Ureter (tissue), 1 donor: ENCODE data around the gene NUMB. TPM values are rescaled to one million over a fixed set of nuclear protein-coding genes. Genes with fewer than 3 reads are reported as not detected.

Source experiments
- DNase-seq: peaks from one replicate; pipeline ENCODE4 v3.0.0-alpha.2; 2020; ENCODE audit warnings: low spot score
- total RNA-seq: library from RNA; stranded (reverse); gene quantifications from one replicate; pipeline ENCODE4 v1.2.4, GENCODE V29; 2023
- donor health status: DM: yes; HTN: yes; CAD: no.

NUMB gene
- total RNA-seq = 83.7 TPM

DNA sequence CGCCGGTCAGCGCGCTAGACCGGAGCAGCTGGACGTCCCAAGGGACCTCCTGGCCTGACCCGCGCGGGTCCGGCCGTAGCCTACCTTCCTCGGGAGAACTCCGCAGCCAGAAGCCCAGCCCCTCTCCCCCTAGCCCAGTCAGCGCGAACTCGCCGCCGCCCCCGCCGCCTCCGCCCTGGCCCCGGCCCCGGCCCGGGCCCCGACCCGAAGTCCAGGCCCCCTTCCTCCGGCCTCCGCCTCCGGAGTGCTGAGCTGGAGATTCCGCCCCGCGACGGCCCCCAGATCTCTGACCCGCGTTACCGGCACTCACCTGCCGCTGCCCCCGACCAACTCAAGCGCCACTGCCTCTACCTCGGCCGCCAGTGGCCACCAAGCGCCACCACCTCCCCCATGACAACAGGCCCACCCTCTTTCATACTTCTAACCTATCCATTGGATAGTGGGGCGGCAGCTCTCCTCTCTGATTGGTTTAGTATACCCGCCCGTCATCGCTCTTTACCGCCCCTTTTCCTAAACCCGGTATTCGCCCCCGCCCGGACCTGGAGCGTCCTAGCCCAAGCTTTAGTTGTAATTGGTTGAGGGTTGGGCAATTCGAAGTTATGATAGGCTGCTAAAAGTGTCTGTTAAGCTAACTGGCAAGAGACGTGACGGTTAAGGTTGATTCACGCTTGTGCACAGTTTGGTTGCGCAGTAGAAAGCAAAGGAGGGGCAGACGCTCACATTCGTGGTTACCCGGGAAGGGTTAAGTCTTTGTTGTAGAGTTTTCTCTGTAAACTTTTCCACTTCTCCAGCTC, at the start of gene NUMB:
Gene NUMB (minus strand): TSS at position 364 of the 794 bp plus-strand sequence. CDS start 102,795 bp downstream, outside the sequence.
- DNase-seq = peak; percentile 99

DNA sequence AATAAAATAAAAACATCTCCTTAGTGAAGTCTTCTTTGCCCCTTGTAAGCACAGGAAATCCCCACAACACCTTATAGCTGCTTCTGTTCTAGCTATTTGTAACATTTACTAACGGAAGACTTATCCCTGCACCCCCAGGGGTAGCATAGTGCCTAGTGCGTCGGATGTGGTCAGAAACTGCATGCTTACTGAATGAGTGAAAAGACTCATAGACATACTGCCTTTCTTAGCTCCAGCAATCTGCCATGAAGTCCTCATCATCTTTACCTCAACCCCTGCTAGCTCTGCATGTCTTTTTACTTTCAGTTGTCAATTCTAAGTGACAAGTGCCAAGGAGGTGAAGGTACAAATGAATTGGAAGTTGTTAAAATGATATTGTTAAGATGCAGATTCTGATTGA, 45.3 kb upstream of the NUMB start:
- DNase-seq = no peak

DNA sequence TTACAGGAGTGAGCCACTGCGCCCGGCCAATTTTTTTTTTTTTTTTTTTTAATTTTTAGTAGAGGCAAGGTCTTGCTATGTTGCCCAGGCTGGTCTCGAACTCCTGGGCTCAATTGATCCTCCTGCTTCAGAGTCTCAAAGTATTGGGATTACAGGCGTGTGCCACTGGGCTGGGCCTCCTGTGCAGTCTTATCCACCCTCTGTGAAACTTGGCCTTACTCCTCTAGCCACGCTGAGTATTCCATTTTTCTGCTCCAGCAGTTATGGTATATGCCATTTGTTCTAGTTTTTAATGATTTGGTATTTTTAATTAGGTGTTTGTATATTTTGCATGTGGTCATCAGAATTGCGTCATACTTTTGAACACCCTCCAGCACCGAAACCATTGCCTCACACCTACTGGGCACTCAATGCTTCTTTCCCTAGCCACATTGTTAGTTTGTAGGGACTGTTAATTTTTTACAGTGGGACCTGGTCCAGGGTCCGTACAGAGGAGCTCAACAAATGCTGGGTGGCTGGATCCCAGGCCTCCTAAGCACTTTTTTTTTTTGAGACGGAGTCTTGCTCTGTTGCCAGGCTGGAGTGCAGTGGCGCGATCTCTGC, 43.8 kb upstream of the NUMB start:
- no peak for DNase-seq

DNA sequence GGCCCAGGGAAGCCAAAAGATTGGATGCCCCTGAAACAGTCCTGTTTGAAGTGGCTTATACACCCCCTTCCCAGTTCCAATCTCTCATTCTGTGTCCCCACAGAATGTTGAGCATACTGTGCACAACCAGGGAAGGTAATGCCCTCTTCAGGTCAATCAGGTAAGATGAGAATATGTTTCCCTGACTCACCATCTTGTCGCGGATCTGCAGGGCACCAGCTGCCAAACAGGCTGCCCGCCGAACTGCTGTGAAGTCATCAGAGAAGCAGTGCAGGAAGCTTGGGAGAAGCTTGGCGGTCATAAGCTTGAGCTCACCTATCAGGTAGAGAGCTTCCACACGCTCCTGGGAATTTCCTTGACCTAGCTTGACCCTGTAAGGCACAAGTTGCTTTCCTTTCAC, 42.0 kb upstream of the NUMB start:
- no peak for DNase-seq

DNA sequence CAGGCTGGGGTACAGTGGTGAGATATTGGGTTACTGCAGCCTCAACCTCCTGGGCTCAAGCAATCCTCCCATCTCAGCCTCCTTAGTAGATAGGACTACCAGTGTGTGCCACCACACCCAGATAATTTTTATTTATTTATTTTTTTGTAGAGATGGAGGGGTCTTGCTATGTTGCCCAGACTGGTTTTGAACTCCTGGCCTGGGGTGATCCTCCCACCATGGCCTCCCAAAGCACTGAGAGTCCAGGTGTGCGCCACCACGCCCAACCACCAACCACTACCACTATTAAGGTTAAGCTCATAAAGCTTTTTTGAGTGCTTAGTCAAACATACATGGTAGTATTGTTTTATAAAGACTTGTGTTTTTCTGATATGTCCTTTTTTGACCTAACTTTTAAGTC, 36.2 kb upstream of the NUMB start:
- DNase-seq = no peak

DNA sequence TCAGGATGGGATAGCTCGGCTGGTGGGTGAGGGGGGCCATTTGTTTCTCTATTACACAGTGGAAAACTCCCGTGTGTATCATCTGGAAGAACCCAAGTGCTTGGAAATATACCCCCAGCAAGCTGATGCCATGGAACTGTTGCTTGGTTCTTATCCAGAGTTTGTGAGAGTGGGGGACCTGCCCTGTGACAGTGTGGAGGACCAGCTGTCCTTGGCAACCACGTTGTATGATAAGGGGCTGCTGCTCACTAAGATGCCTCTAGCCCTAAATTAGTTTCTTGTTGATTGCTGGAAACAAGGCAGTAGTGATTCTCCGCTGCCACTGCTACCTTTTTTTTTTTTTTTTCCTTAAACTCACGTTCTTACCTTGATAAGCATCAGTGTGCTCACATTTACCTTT, 34.3 kb upstream of the NUMB start:
- DNase-seq = no peak

DNA sequence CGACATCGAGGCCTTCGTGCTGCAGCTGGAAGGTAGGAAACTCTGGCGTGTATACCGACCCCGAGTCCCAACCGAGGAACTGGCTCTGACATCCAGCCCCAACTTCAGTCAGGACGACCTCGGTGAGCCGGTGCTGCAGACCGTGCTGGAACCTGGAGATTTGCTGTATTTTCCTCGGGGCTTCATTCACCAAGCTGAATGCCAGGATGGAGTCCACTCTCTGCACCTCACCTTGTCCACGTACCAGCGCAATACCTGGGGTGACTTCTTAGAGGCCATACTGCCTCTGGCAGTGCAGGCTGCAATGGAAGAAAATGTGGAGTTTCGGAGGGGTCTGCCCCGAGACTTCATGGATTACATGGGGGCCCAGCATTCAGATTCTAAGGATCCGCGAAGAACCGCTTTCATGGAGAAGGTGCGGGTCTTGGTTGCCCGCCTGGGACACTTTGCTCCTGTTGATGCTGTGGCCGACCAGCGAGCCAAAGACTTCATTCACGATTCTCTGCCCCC, 33.8 kb upstream of the NUMB start:
- DNase-seq = no peak

DNA sequence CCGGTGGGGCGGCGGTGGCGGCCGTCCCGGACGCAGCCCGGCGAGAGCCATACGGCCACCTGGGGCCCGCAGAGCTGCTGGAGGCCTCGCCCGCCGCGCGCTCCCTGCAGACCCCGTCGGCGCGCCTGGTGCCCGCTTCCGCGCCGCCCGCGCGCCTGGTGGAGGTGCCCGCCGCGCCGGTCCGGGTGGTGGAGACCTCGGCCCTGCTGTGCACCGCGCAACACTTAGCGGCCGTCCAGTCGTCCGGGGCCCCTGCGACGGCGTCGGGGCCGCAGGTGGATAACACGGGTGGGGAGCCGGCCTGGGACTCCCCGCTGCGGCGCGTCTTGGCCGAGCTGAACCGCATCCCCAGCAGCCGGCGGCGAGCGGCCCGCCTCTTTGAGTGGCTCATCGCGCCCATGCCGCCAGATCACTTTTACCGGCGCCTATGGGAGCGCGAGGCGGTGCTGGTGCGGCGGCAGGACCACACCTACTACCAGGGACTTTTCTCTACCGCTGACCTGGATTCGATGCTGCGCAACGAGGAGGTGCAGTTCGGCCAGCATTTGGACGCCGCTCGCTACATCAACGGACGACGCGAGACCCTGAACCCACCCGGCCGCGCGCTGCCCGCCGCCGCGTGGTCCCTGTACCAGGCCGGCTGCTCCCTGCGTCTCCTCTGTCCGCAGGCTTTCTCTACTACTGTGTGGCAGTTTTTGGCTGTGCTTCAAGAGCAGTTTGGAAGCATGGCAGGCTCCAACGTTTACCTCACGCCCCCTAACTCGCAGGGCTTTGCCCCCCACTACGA, 33.1 kb upstream of the NUMB start:
- peak; percentile 56 for DNase-seq

DNA sequence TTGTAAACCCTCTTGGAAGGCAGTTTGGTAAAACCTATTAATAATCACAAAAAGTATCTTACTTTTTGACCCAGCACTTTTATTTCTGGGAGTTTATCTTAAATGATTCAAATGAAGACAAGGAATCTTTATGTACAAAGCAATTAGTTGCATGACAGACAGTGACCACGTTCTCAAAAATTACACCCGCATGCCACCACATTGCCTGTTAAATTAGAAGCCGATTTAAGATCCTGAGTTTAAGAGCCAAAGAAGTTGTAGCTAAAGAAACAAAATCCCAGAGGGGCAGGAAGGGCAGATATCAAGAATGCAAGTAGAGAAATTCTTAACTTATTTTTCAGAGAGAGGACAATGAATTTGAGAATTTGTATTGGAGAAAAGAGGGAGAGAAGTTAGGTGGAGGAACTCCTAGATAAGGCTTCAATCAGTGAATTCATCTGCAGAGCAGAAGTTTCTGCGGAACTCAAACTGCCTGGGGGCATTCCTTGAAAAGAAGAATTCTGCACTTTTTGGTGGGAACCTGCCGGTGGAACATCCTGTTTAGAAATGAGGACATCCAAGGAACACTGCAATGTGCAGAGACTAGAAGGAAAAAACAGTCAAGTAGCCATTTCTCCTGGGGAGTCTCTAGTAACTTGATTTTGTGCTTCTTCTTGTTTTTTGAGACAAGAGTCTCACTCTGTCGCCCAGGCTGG, 31.3 kb upstream of the NUMB start:
- DNase-seq = no peak

DNA sequence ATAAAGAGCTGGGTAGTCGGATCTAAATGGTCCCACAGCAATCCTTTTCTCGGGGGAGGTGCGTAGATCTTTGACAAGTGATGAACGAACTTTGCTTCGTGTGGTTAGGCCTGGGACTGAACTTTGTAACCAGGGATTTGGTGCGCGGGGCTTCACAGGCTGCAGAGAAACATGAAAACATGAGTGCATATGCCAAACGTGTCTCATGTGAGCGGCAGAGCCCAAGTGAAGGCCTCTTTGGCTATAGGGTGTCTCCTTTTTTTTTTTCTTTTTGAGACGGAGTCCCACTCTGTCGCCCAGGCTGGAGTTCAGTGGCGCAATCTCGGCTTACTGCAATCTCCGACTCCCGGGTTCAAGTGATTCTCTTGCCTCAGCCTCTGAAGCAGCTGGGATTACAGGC, 20.3 kb upstream of the NUMB start:
- no peak for DNase-seq

DNA sequence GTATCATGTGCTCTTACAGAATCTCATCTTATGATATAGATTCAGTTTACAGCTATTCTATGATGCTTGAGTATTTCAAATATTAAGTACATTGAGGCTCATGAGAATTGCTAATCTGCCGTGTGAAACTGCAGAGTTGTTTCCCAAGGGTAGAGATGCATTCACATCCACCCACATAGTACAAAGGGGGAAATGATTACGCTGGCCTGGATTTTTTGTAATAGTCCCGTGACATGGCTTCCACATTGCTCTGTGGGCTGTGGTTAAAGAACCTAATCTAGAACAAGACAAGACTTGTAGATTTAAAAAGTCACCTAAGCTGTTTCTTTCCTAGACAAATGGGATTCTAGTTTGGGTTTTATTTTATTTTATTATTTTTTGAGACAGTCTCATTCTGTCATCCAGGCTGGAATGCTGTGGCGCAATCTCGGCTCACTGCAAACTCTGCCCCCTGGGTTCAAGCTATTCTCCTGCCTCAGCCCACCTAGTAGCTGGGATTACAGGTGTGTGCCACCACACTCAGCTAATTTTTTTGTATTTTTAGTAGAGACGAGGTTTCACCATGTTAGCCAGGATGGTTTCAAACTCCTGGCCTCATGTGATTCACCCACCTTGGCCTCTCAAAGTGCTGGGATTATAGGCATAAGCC, 19.4 kb upstream of the NUMB start:
- no peak for DNase-seq

DNA sequence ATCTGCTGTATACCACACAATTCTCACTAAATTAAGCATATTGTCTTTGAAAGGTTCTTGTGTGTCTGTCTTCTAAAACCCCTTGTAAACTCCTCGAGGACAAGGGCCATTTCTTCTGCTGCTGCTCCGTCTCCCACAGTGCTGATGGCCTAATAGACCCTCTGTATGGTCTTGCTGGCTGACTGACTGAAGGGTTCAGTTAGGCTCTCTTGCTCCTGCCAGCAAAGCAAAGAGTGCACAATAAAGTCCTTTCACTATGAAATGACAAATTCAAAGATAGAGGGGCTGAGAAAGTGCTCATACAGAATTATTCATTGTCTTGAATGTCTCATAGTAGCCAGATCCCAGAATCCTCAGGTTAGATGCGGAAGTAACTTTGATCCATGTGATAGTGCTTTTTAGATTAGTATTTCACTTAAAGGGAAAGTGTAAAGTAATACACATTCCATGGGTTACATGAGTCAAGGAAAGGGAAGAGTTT, 18.1 kb upstream of the NUMB start:
- no peak for DNase-seq

DNA sequence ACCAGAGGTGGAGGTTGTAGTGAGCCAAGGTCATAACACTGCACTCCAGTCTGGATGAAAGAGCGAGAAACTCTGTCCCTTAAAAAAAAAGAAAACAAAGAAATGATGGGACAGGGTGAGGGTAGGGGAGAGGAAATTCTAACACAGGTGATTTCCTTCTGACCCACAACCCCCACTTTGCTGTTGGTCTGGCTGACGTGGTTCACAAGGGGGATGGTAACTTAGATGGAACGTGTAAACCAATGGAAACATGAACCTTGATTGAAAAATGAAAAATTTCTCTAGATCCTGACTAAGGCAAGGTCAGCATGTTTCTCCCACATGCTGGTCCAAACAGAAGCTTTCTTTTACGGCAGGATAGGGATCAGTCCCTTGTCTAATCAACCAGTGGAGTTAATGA, 16.6 kb upstream of the NUMB start:
- DNase-seq = no peak

DNA sequence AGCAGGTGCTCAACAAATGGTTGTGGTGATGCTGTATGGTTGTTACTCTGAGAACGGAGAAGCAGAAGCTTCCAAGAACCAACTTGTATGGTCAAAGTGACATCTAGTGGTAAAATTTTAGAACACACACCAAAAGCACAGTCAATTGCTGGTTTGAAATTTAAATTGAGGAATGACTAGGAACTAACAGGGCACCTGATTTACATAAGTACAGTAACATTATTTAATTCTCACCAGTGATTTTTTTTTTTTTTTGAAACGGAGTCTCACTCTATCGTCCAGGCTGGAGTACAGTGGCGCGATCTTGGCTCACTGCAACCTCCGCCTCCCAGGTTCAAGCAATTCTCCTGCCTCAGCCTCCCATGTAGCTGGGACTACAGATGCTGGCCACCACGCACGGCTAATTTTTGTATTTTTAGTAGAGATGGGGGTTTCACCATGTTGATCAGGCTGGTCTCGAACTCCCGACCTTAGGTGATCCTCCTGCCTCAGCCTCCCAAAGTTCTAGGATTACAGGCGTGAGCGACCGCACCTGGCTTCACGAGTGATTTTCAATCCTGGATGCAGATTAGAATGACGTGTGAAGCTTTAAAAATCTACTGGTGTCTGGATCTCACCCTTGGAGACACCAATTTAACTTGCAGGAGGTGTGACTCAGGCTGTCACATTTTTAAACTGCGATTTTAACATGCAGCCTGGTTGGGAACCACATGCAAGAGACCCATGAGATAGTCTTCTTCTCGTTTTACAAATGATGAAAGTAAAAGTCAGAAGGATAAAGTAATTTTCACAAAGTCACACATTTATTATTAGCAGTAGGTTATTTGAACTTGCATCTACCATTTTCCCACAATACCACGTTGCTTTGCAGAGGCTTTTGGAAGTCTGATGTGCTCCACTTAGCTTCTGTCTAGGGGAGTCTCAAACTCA, 14.1 kb upstream of the NUMB start:
- DNase-seq = no peak

DNA sequence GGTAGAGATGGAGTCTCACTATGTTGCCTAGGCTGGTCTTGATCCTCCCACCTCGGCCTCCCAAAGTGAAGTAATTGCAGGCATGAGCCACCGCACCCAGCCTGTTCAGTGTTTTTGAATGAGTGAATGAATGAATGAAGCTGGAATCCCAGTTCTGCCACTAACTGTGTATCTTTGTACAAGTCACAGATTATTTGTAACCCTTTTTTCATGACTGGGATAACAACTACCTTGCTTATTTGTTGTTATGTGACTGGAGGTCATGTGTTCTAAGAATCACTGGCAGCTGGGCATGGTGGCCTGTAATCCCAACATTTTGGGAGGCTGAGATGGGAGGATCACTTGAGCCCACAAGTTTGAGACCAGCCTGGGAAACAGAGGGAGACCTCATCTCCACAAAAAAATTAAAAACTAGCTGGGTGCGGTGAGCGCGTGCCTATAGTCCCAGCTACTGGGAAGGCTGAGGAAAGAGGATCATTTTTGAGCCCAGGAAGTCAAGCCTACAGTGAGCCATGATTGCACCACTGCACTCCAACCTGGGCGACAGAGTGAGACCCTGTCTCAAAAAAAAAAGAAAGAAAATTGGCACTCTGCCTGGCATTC, 13.3 kb upstream of the NUMB start:
- no peak for DNase-seq

DNA sequence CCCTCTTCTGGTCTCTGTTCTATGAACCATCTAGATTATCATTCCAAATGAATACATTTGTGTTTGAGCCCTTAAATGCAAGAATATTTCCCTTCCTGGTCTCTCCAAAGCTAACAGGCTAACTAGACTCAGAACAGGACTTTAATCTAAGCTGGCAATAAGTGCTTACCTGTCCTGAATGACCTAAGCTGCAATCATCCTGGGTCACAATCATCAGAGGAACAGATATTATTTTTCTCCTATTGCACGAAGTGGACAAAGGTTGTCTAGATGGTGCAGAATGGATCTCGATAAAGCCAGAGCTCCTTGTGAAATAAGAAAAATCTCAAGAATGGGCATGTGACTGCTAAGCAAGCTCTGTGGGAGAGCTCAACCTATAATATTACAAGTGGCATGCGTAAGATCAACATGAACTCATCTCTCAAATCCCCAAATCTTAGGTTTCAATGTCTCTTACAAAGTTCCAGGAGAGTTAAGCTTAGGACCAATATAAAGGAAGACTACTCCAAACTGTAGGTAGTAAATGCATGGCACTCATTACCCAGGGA, 10.6 kb upstream of the NUMB start:
- DNase-seq = no peak

DNA sequence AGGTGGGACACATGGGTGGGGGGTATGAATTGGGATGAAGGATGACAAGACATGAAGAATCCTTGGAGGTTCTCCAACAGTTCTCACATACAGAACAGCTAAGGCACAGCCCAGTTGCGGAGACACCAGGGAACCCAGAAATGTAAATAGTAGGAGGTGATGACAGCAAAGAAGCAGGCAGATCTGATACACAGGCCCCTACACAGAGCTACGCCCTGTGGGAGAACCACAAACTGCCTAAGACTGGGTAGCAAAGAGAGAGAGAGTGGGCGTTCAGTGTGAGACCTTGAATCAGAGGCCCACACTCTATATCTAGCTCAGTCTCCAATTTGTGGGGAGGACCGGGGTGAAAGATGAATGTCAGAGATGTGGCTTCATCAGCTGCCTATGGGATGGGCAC, 9.5 kb upstream of the NUMB start:
- no peak for DNase-seq

DNA sequence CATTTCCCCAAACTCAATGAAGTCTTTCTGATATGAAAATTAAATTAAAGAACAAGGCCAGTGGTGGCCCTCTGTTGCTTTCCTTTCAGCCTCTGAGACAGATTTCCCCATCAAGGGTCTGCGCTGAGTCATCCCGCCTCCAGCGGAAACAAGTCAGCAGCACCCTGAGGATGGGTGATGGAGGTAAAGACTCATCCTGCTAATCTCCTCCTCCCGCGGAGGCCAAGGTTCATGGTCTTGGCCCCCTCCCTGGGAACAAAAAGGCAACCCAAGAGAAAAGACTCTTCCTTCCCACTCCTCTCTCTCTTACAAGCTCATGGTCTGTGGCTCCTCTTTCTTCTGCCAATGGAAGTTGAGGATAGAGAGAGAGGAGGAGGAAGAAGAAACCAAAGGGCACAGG, 9.0 kb upstream of the NUMB start:
- DNase-seq = no peak

DNA sequence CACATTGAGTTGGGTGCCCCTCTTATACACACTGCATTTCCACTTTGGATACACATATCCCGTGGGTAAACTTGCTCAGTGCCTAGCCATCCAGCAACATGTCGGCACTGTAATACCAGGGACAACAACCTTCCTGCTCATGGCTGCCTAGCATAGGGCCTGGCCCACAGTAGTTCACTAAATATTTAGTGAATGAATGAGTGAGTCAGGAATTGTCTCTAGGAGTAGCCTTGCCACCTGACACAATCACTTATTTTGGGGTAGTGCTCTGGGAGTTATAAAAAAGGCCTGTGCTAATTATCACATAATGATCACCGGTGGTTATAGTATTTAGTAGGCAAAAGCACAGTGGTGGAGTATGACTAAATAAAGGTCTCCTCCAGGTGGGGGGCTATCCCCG, 8.5 kb upstream of the NUMB start:
- DNase-seq = no peak
